ENCODE results near the gene PRDX2. TPM values are rescaled to one million over a fixed set of nuclear protein-coding genes. Genes with fewer than 3 reads are reported as not detected.

Gene PRDX2
- total RNA-seq, 6 experiments from 2014 or later, result 214 to 269 (median 229) TPM

- Mint-ChIP-seq H3K36me3 (ENCODE audit: low read depth) (no peaks in the 10 kb centered on the region), H3K4me3 (no peak overlapping the region), H3K9me3 (no peaks in the 10 kb centered on the region), H3K27ac (no peak overlapping the region), H3K4me1 (ENCODE audit: low read depth) (peaks cover 28% of the 10 kb centered on the region), H3K27me3 (ENCODE audit: insufficient read depth) (peaks cover 2% of the 10 kb centered on the region; the same call in 1 of the 2 replicates)
- DNase-seq, result no peak
- no peak for TF ChIP-seq CTCF (IDR thresholded peaks at IDR 0.05)
These were observed 16.1 kb downstream of the PRDX2 start for GRCh38 chr19:12785431-12786031.

DNA sequence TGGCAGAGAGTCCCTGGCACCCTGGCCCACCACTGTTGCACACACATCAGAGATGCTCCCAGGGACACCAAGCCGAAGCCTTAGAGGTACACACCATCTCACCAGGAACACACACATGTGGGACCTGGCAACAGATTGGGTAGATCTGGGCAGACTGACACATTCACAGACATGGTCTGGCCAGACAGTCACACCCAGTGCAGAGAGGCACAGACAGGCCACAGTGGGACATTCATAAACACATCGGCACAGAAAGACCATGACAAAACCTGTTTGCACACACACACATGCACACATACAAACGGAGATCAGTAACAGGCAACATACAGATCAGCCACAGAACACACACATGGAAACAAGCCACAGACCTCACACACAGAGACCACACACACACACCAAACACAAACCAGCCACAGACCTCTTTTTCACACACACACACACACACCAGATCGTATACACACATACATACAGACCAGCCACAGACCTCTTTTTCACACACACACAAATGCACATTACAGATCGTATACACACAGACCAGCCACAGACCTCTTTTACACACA is 16.6 kb downstream of the PRDX2 start:
- Mint-ChIP-seq H3K36me3 (ENCODE audit: low read depth) (no peaks in the 10 kb centered on the region), H3K4me3 (no peak overlapping the region), H3K4me1 (ENCODE audit: low read depth) (peaks cover 23% of the 10 kb centered on the region), H3K9me3 (no peaks in the 10 kb centered on the region), H3K27ac (no peak overlapping the region), H3K27me3 (ENCODE audit: insufficient read depth) (no peaks in the 10 kb centered on the region)
- no peak for TF ChIP-seq CTCF (IDR thresholded peaks at IDR 0.05)
- DNase-seq, result no peak

- Mint-ChIP-seq H3K4me1 (ENCODE audit: low read depth) (peaks cover 26% of the 10 kb centered on the region), H3K4me3 (no peak overlapping the region), H3K27ac (no peak overlapping the region), H3K36me3 (ENCODE audit: low read depth) (no peaks in the 10 kb centered on the region), H3K27me3 (ENCODE audit: insufficient read depth) (no peaks in the 10 kb centered on the region), H3K9me3 (no peaks in the 10 kb centered on the region)
- no peak for DNase-seq
- no peak for TF ChIP-seq CTCF (IDR thresholded peaks at IDR 0.05)
These were observed 17.2 kb downstream of the PRDX2 start for GRCh38 chr19:12784394-12784870.

DNA sequence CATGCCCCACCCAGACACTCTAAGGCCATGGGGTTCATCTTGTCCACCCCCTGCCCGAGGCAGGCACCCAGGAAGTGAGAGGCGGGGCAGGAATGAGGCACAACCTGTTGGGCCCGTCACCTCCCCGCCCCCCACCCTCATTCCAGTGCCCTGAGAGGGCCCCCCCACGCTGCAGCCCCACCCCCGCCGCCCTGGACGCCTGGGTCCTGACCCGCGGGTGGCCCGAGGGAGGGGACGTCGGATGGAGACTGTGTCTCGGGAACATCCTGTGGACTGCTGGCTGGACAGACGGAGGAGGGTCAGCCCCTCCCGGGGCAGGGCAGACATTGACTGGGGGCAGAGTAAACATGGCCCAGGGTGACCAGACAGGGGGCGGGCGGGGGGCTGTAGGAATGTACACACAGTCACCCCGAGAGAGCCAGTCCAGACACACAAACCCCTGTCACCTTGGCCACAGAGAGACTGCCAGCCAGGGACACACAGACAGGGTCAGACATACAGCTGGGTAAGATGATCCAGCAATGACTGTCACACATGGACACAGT is 17.7 kb downstream of the PRDX2 start:
- H3K27me3 Mint-ChIP-seq (ENCODE audit: insufficient read depth), result no peaks in the 10 kb centered on the region
- H3K9me3 Mint-ChIP-seq, result no peaks in the 10 kb centered on the region
- no peak for TF ChIP-seq CTCF (IDR thresholded peaks at IDR 0.05)
- H3K4me1 Mint-ChIP-seq (ENCODE audit: low read depth), result peaks cover 26% of the 10 kb centered on the region
- peak overlapping the region; percentile 76 for H3K4me3 Mint-ChIP-seq
- no peaks in the 10 kb centered on the region for H3K36me3 Mint-ChIP-seq (ENCODE audit: low read depth)
- H3K27ac Mint-ChIP-seq, result peak overlapping the region; percentile 92; the same call in 1 of the 2 replicates
- no peak for DNase-seq

DNA sequence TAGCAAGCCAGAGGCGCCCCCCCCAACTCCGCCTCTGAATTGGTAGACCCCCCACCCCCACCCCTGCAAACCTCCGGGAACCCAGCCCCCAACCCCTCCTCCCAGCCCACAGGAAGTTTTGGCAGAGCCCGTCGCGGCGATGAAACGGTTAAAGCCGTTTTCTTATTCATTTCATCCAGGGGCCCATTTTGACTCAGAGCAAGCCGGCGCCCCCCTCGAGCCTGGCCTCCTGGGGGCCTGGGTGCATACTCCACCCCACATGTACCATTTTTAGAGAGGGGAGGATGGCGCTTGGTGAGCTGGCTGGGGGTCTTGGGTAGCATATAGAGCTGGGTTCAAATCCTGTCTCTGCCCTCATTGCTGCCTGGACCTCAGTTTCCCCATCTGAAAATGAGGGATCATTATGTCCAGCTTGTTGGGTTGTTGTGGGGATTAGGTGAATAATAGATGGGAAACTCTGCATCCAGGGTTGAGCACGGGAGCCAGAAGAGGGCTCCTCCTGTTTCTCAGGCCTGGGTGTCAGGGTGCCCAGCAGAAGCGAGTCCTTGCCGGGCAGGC is 18.2 kb downstream of the PRDX2 start:
- Mint-ChIP-seq H3K4me3 (peak overlapping the region; percentile 76), H3K36me3 (ENCODE audit: low read depth) (no peaks in the 10 kb centered on the region), H3K27me3 (ENCODE audit: insufficient read depth) (no peaks in the 10 kb centered on the region), H3K4me1 (ENCODE audit: low read depth) (peaks cover 26% of the 10 kb centered on the region), H3K9me3 (no peaks in the 10 kb centered on the region), H3K27ac (peak overlapping the region; percentile 92; the same call in 1 of the 2 replicates)
- no peak for DNase-seq
- no peak for TF ChIP-seq CTCF (IDR thresholded peaks at IDR 0.05)
